HL-60/S4 treated with phorbol 12-myristate 13-acetate at 8.2 ng/mL for 4 days and 3 days (cell line): ENCODE data around the gene FAM81A.
"Not testable (repeated sequence)": the region's sequence is repeated elsewhere in the genome, so short reads cannot be mapped to it uniquely, and the experiment has no call there.

Experiments
- in situ Hi-C: fragments of 300-500 bp; cut with MboI; formaldehyde crosslinking; loops from 2 replicates; pipeline ENCODE4 v1.15.0; 2022; ENCODE audit warnings: low sequenced_read_pairs

The FAM81A gene

DNA sequence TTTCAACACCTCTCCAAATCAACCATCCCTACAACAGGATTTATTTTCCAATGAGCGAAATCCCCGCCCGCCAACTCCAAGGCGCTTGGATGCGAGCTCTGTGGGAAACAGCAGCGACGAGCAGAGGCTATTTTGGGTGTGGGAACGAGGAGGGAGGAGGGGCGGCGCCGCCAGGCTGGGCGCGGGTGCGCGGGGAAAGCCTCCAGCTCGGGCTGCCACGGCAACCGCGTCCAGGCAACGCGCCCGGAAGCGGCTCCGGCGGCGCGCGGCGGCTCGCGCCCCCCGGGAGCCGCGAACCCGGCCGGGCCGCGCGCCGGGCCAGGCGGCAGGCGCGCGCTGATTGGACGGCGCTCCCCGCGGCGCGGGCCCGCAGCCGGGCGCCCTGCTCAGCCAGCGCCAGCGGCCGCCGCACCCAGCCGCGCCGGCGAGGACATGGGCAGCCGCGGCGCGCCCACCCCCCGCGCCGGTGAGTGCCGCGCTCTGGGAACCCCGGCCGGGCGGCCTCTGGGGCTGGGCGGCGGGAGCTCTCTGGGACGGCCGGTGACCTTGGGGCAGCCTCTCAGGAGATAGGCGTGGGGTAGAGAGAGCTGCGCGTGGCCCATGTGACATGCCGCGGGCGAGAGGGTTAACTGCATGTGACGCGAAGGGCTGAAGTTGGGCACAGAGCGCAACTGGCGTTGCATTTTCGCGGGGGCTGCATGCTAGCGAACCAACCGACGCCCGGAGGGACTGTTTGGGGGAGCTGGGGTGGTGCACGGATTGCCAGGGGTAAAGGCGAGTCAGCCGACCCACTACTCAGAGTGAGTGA lies at the start of gene FAM81A:
Gene FAM81A, plus strand, starts transcription at position 370 of the 808 bp plus-strand sequence. CDS start 20,441 bp downstream, outside the sequence.
- in situ Hi-C loops, result no loop called here

GRCh38 chr15:59388670-59389069 lies 49.3 kb upstream of the FAM81A start:
- in situ Hi-C loops, result no loop called here

DNA sequence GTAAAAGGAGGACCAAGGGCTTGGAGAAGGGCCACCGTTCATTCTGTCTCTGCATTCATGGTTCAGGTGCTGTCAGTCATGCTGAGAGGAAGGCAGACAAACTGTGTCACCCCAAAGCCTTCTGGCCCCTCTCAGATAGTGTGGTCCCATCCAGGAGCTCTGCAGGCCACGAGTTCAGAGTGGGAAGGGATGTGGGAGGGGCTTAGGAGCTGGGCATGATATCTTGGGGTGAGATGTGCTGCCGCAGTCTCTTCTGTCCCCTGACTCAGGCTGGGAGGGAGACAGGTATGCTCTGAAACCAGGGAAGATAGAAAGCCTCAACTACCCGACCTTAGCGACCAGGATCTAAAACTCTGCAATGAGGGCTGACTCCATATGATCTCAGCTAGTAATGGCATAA lies 45.7 kb upstream of the FAM81A start:
- in situ Hi-C loops, result no loop called here

- in situ Hi-C loops, result no loop called here
Observed at GRCh38 chr15:59394166-59394661, 43.8 kb upstream of the FAM81A start.

DNA sequence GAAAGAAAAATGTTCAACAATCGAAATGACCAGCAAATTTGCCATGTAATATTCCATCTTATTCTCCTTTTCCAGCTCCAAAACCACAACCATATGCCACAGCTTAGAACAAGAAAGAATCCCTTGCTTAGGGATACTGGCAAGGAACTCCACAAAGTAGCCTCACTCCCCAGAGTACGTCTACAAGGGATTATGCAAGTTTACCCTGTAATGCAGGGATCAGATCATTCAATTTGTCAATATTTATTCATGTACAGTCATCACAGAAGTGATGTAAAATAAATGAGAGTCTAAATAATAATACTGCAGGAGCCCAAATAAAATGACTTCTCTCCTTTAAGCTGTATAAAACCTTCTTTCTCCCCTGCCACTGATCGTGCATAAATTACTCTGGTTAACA lies 41.8 kb upstream of the FAM81A start:
- in situ Hi-C loops, result no loop called here

- in situ Hi-C loops, result no loop called here
Observed at GRCh38 chr15:59396679-59397078, 41.3 kb upstream of the FAM81A start.

- in situ Hi-C loops, result no loop called here
Observed at GRCh38 chr15:59398220-59398619, 39.8 kb upstream of the FAM81A start.

DNA sequence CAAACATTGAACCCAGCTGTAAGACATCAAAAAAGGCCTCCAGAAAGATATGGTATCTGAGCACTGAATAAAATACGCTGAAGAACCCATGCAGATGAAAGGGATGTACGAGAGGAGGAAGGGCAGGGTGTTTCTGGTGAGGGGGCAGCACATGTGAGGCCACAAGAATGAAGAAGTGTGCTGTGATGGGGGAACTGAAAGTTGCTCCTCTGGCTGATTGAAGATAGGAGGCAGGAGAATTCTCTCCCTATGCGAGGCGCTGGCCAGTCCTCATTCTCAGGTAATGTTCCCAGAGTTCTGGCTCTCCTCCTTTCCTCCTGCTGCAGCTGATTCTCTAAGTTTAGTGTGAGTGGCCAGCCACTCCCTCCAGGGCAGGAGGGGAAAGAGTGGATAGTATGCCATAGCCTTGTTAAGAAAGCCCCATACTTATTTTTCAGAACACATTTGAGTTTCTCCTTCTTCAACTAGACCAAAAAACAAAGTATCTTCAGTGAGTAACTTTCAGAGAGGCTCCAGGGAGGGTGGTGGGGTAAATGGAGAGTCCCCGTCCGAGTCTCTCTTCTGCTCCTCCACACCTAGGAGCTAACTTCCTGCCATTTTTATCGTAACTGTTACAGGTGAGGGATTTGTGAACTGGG lies 38.4 kb upstream of the FAM81A start:
- in situ Hi-C loops, result no loop called here

DNA sequence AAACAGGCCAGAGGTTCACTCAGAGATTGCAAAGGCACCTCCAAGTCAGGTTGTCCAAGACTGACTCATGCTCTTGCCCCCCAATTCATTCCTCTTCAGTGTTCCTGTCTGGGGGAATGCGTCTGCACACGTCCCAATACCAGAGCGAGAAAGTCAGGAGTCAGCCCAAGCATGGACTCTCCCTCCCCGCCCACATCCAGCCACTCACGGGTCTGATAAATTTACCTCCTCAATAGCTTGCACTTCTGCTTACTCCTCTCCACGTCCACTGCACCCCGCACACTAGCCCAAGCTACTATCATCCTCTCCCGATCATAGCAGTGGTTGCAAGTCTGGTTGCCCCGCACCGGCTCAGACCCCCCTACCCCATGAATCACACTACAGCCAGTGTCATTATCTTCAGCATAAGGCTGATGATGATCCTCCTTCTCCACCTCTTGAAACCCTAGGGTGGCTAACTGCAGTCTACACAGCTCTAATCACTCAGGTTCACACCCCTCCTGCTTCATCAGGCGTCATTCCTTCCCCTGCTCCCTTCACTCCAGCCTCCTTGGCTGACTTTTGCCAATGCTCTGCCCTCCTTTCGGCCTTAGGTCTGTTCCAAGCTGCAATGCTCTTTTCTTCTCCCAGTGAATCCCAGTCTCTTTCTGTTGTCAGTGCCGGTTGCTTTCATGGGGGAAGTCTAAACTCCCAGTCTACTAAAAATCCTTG lies 37.7 kb upstream of the FAM81A start:
- in situ Hi-C loops, result no loop called here

- in situ Hi-C loops, result not testable (repeated sequence)
Observed at GRCh38 chr15:59401051-59401823, 36.7 kb upstream of the FAM81A start.

- in situ Hi-C loops, result no loop called here
Observed at GRCh38 chr15:59401824-59402569, 36.0 kb upstream of the FAM81A start.

- in situ Hi-C loops, result no loop called here
Observed at GRCh38 chr15:59405079-59405478, 32.9 kb upstream of the FAM81A start.

DNA sequence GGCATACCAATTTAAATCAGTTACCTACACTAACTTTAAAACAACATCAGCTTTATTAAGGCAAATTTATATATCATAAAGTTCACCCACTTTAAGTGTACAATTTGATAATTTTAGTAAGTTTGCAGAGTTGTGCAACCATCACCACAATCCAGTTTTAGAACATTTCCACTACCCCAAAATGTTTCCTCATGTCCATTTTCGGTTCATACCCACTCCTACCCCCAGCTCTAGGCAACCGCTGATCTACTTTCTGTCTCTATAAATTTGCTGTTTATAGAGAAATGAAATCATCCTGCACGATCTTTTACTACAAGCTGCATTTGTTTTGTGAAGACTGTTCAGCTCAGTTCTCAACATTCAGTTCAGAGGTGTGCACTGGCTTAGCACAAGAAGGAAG lies 31.5 kb upstream of the FAM81A start:
- in situ Hi-C loops, result no loop called here

GRCh38 chr15:59407946-59408345 lies 30.0 kb upstream of the FAM81A start:
- in situ Hi-C loops, result no loop called here

DNA sequence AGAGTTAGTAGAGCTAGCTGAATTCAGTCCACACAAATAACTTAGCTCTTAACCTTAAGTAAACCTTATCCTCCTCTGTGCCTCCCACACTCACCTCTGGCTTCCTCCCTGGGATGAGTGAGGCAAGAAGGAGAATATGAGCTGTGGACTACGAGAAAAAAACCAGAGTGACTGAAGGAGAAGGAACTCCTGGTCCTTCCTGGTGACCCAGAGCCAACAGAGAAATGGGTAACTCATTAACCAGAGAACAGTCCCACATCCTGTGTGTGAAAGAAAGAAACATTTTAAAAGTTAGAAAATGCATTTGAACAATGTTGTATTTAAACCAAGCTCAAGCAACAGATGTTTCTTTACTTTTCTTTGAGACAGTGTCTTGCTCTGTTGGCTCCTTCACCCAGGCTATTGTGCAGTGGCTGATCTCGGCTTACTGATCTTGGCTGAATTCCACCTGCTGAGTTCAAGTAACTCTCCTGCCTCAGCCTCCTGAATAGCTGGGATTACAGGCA lies 27.5 kb upstream of the FAM81A start:
- in situ Hi-C loops, result no loop called here

GRCh38 chr15:59413577-59413976 lies 24.4 kb upstream of the FAM81A start:
- in situ Hi-C loops, result no loop called here

- in situ Hi-C loops, result no loop called here
Observed at GRCh38 chr15:59416816-59417215, 21.2 kb upstream of the FAM81A start.

- in situ Hi-C loops, result no loop called here
Observed at GRCh38 chr15:59419170-59419569, 18.8 kb upstream of the FAM81A start.

DNA sequence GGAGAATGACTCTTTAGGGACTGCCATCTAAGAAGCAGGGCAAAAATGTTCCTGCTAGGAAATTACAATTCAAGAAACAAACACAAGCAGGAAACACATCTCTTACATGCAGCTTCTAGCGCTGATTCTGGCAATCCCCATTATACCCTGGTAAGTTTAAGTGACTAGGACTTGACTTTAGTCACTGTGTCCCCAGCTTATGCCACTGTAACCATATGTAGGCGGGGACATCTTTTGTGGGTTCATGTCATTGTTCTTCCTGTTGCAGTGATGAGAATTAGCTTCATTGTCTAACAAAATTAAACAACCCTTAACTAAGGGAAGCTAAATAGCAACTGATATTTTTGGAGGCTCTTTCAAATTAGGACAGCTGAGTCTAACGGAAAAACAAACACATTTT lies 17.9 kb upstream of the FAM81A start:
- in situ Hi-C loops, result no loop called here
